Adipocyte (in vitro differentiated cells): Measurements from ENCODE around the gene TSPEAR.

Source experiments
- DNase-seq: peaks from one replicate; pipeline ENCODE4 v3.0.0-alpha.2; 2015; ENCODE audit warnings: low read depth
- H3K27me3 ChIP-seq: replicated peaks from 2 replicates; pipeline ENCODE4 v1.7.0; 2013; ENCODE audit warnings: mild to moderate bottlenecking, low read length, moderate library complexity; ENCODE audit not compliant: control insufficient read depth, insufficient read depth
- H3K36me3 ChIP-seq: 2 replicates; pipeline ENCODE4 v1.7.0; 2013; ENCODE audit warnings: low read length, mild to moderate bottlenecking, moderate library complexity; ENCODE audit not compliant: control insufficient read depth, insufficient read depth, severe bottlenecking
- H3K4me1 ChIP-seq: 2 replicates; pipeline ENCODE4 v1.7.0; 2013; ENCODE audit warnings: mild to moderate bottlenecking, low read length, moderate library complexity; ENCODE audit not compliant: control insufficient read depth, insufficient read depth
- H3K4me3 ChIP-seq: 2 replicates; pipeline ENCODE4 v1.7.0; 2013; ENCODE audit warnings: mild to moderate bottlenecking, low read length, moderate library complexity
- H3K9ac ChIP-seq: 2 replicates; pipeline ENCODE4 v1.7.0; 2013; ENCODE audit warnings: mild to moderate bottlenecking, low read length, moderate library complexity
- H3K9me3 ChIP-seq: 2 replicates; pipeline ENCODE4 v1.7.0; 2013; ENCODE audit warnings: mild to moderate bottlenecking, low read length, moderate library complexity; ENCODE audit not compliant: control insufficient read depth

The TSPEAR gene

GRCh38 chr21:44456915-44457736, 254.2 kb downstream of the TSPEAR start:
- Histone ChIP-seq H3K9ac (no peak overlapping the region), H3K9me3 (peaks cover 14% of the 10 kb centered on the region), H3K4me1 (no peaks in the 10 kb centered on the region), H3K36me3 (no peaks in the 10 kb centered on the region), H3K4me3 (no peak overlapping the region), H3K27me3 (peaks cover 5% of the 10 kb centered on the region)
- DNase-seq, result no peak

DNA sequence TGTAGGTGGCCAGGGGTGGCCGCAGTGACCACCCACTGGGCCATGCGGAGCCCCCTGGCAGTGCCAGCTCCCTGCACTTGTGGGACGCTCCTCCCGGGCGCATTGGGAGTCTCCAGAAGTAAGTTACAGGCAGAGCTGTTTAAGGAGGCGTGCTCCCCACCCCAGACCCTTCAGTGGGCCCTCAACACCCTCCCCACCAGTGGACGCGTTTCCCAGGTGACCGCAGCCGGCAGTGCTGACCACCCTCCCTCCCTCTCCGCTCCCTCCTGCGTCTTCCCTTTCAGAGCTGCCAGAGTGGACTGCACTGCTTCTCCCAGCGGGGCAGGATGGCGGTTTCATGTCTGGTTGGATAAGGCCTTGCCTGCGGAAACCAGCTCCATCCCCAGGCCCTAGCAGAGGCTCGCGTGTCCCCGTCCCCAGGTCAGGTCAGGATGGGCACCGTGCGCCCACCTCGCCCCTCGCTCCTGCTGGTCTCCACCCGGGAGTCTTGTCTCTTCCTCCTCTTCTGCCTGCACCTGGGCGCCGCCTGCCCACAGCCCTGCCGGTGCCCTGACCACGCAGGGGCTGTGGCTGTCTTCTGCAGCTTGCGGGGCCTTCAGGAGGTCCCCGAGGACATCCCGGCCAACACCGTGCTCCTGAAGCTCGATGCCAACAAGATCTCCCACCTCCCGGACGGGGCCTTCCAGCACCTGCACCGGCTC, 255.0 kb downstream of the TSPEAR start:
- peaks cover 15% of the 10 kb centered on the region for H3K9me3 ChIP-seq
- DNase-seq, result no peak
- peak overlapping the region; percentile 78 for H3K4me3 ChIP-seq
- no peaks in the 10 kb centered on the region for H3K4me1 ChIP-seq
- no peaks in the 10 kb centered on the region for H3K36me3 ChIP-seq
- peaks cover 6% of the 10 kb centered on the region for H3K27me3 ChIP-seq
- H3K9ac ChIP-seq, result no peak overlapping the region

DNA sequence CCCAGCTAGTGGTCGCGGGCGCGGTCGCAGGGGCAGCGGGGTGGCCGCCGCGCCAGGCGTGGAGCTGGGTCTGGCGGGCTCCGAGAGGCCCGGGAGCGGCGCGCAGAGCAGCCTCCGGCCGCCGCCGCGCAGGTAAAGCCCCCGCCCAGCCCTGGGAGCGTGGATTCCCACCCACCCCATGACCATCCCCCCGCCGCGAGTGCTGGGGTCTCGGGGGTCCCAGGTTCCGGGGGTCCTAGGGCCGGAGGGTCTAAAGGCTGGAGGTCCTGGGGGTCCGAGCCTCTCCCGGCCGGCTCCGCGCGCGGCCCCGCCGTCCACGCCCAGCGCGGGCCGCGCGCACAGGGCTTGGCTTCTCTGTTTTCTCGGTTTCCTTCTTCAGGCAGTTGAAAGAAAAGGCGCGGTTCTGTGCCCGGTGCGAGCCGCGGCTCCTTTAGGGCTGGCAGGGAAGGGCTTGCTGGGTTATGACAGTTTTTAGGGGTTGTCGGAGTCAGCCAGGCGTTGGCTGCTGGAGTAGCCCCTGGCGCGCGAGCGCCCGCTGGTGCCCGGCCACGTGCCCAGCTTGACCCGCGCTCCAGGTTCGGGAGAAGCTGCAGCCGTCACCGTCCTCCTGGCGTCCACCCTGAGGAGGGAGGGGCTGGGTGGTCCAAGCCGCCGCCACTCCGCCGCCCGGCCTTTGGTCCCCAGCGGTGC, 255.7 kb downstream of the TSPEAR start:
- peak overlapping the region; percentile 78 for H3K4me3 ChIP-seq
- peaks cover 11% of the 10 kb centered on the region for H3K27me3 ChIP-seq
- peak overlapping the region; percentile 46 for H3K9ac ChIP-seq
- H3K9me3 ChIP-seq, result peaks cover 15% of the 10 kb centered on the region
- no peaks in the 10 kb centered on the region for H3K36me3 ChIP-seq
- DNase-seq, result peak; percentile 48
- no peaks in the 10 kb centered on the region for H3K4me1 ChIP-seq

DNA sequence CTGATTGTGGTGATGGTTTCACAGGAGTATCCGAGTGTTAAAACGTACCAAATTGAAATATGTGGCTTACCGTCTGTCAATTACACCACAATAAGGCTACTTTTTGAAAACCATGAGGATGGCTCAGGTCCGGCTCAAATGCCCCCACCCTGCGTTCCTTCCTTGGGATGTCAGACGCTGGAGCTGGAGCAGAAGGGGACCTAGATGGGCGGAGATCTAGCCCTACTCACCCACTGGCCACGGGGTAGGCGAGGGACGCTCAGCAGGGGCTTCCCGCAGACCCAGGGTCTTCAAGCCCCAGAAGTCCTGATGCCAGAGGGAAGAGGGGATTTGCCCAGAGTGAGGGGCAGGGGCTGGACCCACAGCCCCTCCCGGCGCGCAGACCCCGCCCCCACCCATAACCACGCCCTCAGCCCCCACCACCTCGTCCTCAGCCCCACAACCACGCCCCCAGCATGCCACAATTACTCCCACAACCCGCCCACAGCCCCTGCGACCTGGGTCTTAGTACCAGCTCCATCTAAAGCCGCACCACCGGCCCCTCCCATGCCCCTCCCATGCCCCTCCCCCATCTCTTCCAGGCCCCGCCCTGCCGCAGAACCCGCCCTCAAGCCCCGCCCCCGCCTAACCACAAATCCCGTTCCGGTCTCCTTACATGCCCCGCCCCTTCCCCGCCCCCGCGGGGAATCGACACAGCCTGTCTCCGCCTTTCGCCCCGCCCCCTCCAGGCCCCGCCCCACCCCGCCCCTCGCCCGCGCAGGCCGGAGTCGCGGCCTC, 256.4 kb downstream of the TSPEAR start, which contains the start of gene LRRC3:
Gene LRRC3, plus strand, starts transcription at position 764 of the 777 bp plus-strand sequence. CDS start 1,135 bp downstream, outside the sequence.
- peak; percentile 90 for DNase-seq
- Histone ChIP-seq H3K4me3 (peak within 1 kb of the TSS; percentile 78), H3K4me1 (no peaks in the 10 kb centered on the region), H3K27me3 (peaks cover 18% of the 10 kb centered on the region), H3K36me3 (no peaks in the 10 kb centered on the region), H3K9me3 (peaks cover 15% of the 10 kb centered on the region), H3K9ac (peak within 1 kb of the TSS; percentile 46)

DNA sequence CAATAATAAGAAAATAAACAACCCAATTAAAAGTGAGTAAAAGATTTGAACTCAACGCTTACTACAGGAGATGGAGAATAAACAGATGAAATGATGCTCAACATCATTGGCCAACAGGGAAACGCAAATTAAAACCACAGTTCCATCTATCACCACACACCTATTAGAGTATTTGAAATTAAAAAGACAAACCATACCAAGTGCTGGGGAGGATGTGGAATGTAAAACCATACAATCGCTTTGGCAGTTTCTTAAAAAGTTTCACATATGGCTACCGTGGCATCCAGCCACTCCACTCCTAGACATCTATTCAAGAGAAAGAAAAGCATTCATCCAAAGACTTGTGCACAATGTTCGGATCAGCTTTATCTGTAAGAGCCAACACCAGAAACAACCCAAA, 257.3 kb downstream of the TSPEAR start:
- peaks cover 27% of the 10 kb centered on the region for H3K27me3 ChIP-seq
- no peak for DNase-seq
- H3K4me1 ChIP-seq, result no peaks in the 10 kb centered on the region
- peaks cover 15% of the 10 kb centered on the region for H3K9me3 ChIP-seq
- H3K36me3 ChIP-seq, result no peaks in the 10 kb centered on the region
- no peak overlapping the region for H3K9ac ChIP-seq
- no peak overlapping the region for H3K4me3 ChIP-seq

DNA sequence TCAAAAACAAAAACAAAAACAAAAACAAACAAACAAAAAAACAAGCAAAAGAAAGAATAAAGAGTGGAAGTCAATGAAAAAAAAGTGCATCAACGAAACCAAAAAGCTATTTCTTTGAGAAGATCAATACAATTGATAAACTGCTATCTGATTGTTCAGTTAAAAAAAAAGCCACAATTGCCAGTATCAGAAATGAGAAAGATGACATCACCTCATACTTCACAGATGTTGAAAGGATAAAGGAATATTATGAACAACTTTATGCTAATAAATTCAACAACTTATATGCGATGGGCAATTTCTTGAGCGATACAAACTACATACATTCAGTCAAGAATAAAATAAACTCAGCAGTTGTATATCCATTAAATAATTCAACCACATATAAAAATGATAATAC, 258.3 kb downstream of the TSPEAR start:
- Histone ChIP-seq H3K4me3 (no peak overlapping the region), H3K4me1 (no peaks in the 10 kb centered on the region), H3K36me3 (no peaks in the 10 kb centered on the region), H3K9me3 (peaks cover 15% of the 10 kb centered on the region), H3K9ac (no peak overlapping the region), H3K27me3 (peaks cover 34% of the 10 kb centered on the region)
- DNase-seq, result no peak

GRCh38 chr21:44450999-44451398, 260.4 kb downstream of the TSPEAR start:
- no peak for DNase-seq
- no peaks in the 10 kb centered on the region for H3K4me1 ChIP-seq
- H3K9ac ChIP-seq, result no peak overlapping the region

GRCh38 chr21:44450402-44450801, 261.0 kb downstream of the TSPEAR start:
- DNase-seq, result no peak
- H3K27me3 ChIP-seq, result peaks cover 53% of the 10 kb centered on the region
- no peak overlapping the region for H3K4me3 ChIP-seq
- H3K36me3 ChIP-seq, result no peaks in the 10 kb centered on the region
- H3K9me3 ChIP-seq, result peaks cover 15% of the 10 kb centered on the region
- H3K9ac ChIP-seq, result no peak overlapping the region
- H3K4me1 ChIP-seq, result no peaks in the 10 kb centered on the region

More at GRCh38 chr21:44450999-44451398, 260.4 kb downstream of the TSPEAR start:
- H3K9me3 ChIP-seq, result peaks cover 15% of the 10 kb centered on the region
- H3K27me3 ChIP-seq, result peaks cover 49% of the 10 kb centered on the region
- H3K4me3 ChIP-seq, result no peak overlapping the region
- no peaks in the 10 kb centered on the region for H3K36me3 ChIP-seq

- Histone ChIP-seq H3K9me3 (peaks cover 15% of the 10 kb centered on the region), H3K4me1 (no peaks in the 10 kb centered on the region), H3K9ac (no peak overlapping the region), H3K36me3 (no peaks in the 10 kb centered on the region), H3K4me3 (no peak overlapping the region), H3K27me3 (peaks cover 60% of the 10 kb centered on the region)
- DNase-seq, result no peak
Observed at GRCh38 chr21:44449473-44450363, 261.7 kb downstream of the TSPEAR start.

GRCh38 chr21:44448651-44449131, 262.7 kb downstream of the TSPEAR start:
- H3K9ac ChIP-seq, result no peak overlapping the region
- H3K27me3 ChIP-seq, result peaks cover 68% of the 10 kb centered on the region
- no peak overlapping the region for H3K4me3 ChIP-seq
- H3K4me1 ChIP-seq, result no peaks in the 10 kb centered on the region
- peaks cover 7% of the 10 kb centered on the region for H3K9me3 ChIP-seq
- no peaks in the 10 kb centered on the region for H3K36me3 ChIP-seq
- DNase-seq, result no peak
